ENCODE data around the gene PTDSS2.
"Not testable (repeated sequence)": the region's sequence is repeated elsewhere in the genome, so short reads cannot be mapped to it uniquely, and the experiment has no call there.

The PTDSS2 gene

DNA sequence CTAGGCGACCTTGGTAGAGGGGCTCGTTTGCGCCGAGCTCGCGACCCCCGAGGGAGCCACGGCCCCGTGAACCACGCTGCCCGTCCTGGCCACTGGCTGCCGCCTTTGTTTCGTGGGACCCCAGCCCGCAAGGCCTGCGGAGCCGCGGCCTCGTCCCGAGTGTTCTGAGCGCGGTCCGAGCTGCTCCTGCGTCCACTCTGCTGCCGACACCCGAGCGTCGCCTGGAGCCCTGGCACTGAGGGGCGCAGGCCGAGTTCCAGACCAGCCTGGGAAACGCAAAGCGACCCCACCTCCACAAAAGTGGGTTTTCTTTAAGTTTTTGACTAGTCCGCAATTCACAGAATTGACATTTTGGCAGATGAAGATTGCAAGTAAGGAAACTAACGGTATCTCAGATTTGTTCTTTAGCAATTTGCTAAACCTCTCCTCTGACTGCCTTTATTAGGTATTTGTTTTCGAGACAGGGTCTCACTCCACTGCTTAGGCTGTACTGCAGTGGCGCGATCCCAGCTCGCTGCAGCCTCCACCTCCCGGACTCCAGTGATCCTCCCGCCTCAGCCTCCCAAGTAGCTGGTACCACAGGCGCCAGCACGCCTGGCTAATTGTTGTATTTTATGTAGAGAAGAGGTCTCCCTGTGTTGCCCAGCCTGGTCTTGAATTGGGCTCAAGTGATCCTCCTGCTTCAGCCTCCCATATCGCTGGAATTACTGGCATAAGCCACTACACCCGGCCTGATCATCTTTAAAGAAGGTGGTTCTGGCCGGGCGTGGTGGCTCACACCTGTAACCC lies 57.8 kb downstream of the PTDSS2 start:
- no peak for DNase-seq (ENCODE audit: low read depth)

DNA sequence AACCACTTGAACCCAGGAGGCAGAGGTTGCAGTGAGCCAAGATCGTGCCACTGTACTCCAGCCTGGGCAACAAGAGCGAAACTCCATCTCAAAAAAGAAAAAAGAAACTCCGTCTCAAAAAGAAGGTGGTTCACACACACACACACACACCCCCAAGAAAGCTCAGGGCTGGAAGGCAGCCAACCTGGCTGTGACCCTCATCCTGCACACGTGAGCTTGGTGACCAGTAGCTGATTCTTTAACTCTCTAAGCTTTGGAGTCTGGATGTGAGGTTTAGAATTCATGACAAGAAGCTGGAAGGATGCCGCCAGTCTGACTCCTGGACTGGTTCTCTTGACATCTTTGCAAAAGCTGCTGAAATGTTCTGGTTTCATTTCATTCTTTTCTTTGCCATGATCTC lies 58.9 kb downstream of the PTDSS2 start:
- DNase-seq (ENCODE audit: low read depth), result no peak

DNA sequence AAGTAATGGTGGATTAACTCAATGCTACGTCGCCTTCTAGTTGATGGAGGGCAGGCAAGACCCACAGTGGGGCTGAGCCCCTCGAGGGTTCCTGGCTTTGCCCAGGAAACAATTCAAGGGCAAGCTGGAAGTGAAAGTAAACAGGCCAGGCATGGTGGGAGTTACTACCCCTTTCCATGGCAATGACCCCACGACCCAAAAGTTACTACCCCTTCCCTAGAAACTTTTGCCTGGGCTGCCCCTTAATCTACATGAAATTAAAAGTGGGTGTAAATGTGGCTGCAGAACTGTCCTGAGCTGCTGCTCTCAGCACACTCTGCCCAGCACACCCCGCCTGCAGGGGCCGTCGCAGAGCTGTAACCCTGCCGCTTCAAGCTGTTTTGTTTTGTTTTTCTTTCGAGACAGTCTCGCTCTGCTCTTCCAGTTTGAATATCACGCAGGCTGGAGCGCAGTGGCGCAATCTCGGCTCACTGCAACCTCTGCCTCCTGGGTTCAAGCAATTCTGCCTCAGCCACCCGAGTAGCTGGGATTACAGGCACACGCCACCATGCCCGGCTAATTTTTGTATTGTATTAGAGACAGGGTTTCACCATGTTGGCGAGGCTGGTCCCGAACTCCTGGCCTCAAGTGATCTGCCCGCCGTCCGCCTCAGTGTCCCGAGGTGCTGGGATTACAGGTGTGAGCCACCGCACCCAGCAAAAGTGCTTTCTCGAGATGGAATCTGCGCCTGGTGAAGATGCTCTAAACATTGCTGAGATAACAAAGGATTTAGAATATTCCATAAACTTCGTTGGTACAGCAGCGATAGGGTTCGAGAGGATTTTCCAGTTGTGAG lies 62.9 kb downstream of the PTDSS2 start:
- DNase-seq (ENCODE audit: low read depth), result no peak

DNA sequence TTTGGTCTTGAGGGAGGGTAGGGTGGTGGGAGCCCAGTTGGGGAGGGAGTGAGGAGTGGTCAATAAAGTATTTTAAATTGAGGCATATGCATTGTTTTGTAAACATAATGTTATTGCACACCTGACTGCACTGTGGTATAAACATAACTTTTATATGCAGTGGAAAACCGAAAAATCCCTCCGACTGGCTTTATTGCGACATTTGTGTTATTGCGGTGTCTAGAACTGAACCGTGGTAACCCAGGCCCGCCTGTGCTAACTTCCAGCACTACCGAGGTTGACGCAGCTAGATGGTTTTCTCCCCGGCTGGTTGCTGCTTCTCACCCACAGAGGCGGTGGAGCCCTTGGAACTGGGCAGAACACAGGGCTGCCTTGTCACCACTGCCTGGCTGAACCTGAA lies 64.5 kb downstream of the PTDSS2 start:
- no peak for DNase-seq (ENCODE audit: low read depth)

DNA sequence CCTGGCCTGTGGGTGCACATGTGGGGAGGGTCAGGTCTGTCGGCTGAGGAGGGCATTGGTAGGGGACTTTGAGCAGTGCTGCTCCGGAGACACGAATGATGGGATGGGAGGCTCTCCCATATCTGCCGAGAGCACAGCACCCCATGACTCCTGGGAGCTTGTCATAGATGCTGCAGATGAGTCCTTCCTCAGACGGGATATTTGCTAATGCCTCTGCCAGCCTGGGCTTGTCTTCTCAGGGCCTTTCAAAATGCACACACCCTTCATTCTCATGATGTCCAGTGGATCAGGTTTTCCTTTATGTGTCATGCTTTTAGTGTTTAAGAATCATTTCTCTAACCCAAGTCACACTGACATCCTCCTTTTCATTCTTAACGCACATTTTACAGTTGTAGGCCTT lies 65.1 kb downstream of the PTDSS2 start:
- no peak for DNase-seq (ENCODE audit: low read depth)

DNA sequence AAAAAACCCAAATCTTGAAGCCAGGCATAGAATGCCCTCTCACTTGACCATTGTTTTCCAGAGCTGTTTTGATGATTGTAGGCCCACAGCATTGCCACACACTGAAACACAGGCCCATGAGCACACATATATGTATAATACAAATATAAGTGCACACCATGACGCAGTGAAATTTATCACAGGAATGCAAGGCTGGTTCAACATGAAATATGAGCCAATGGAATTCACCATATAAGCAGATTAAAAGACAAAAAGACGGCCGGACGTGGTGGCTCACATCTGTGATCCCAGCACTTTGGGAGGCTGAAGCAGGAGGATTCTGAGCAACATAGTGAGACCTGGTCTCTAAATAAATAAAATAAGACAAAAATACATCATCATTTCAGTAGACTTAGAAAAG lies 66.3 kb downstream of the PTDSS2 start:
- no peak for DNase-seq (ENCODE audit: low read depth)

DNA sequence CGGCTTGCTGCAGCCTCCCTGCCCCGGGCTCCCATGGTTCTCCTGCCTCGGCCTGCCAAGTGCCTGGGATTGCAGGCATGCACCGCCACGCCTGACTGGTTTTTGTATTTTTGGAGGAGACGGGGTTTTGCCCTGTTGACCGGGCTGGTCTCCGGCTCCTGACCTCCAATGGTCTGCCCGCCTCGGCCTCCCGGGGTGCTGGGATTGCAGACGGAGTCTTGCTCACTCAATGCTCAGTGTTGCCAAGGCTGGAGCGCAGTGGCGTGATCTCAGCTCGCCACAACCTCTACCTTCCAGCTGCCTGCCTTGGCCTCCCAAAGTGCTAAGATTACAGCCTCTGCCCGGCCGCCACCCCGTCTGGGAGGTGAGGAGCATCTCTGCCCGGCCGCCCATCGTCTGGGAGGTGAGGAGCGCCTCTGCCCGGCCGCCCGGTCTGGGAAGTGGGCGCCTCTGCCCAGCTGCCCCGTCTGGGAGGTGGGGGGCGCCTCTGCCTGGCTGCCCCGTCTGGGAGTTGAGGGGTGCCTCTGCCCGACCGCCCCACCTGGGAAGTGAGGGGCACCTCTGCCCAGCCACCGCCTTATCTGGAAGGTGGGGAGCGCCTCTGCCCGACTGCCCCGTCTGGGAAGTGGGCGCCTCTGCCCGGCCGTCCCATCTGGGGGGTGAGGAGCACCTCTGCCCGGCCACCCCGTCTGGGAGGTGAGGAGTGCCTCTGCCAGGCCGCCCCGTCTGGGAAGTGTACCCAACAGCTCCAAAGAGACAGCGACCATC lies 67.0 kb downstream of the PTDSS2 start:
- DNase-seq (ENCODE audit: low read depth), result not testable (repeated sequence)

DNA sequence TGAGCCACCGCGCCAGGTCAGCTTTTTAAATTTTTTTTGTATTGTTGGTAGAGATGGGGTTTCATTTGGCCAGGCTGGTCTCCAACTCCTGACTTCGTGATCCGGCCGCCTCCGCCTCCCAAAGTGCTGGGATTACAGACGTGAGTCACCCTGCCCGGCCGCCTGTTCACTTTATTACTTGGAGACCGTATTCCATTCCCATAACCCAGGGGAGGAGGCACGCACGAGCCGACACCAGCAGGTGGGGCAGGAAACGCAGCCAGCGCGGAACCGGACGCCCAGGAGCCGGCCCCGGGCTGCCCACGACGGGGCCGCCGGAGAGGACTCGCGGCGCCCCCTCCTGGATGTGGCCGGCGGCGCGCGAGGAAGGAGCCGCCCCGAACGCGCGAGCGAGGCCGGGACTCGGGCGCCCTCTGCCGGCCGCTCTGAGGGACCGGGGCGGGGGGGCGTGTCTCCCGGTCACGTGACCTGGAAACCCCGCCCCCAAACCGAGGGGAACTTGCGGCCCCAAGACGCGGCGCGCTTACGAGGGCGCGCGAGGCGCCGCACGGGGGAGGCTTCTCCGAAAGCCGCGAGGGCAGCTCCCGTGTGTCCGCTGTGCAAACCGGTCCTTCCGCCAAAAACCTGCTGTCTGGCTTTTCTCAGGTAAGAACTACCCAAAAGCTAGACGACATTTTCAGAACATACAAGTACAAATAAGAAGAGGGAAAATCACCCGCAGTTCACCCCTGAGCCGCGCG lies 68.6 kb downstream of the PTDSS2 start:
- DNase-seq (ENCODE audit: low read depth), result peak; percentile 94

DNA sequence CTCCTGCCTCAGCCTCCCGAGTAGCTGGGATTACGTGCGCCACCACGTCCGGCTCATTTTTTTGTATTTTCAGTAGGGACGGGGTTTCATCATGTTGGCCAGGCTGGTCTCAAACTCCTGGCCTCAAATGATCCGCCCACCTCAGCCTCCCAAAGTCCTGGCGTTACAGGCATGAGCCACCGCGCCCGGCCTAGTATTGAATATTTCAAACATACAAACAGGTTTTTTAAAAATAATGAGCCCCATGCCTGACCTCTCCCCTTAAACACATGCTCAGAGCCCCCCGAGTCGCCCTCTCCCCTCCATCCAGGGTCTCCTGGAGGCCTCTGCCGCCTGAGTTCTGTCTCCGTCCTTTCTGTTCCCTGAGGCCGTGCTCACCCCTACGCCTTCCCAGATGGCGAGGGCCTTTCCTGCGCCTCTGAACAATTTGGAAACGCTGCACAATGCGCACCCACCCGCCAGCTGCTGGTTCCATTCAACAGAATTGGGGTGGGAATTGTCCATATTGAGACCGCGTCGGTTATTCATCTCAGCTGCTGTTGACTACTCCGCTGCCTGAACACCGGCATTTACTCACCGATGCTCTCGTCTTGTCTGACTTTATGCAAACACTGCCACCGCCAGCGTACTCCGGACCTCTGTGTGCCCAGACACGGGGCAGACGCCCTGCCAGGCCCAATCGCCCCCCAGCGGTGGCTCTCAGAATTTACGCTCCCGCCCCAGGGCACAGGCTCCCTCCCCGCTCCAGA lies 70.5 kb downstream of the PTDSS2 start:
- DNase-seq (ENCODE audit: low read depth), result no peak

DNA sequence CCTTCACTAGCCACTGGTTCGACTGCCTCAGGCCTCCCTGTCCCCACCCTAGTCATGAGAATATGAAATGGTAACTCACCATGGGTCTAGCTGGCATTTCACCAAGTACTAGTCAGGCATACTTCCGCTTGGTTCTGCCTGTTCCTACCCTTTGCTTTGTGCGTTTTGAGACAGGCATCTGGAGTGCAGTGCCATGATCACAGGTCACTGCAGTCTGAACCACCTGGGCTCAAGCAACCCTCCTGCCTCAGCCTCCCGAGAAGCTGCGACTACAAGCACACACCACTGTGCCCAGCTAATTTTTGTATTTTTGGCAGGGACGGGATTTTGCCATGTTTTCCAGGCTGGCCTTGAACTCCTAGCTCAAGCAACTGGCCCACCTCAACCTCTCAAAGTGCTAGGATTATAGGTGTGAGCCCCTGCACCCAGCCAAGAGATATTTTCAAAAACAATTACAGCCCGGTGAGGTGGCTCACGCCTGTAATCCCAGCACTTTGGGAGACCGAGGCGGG lies 71.2 kb downstream of the PTDSS2 start:
- no peak for DNase-seq (ENCODE audit: low read depth)

DNA sequence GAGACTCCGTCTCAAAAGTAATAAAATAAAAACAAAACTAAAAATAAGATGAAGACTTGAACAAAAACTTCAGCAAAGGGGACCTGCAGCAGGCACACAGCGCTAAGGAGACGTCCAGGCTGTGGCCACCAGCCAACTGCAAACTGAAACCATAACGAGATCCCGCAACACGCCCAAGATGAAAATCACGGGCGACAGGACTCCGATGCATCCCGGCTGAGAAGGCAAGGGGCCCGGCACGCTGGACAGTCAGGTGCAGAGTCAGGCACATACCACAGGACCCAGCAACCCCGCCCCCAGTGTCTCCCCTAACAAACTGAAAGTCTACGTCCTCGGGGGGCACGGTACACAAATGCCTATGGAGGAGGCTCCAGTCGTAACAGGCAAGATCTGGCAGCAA lies 76.1 kb downstream of the PTDSS2 start:
- DNase-seq (ENCODE audit: low read depth), result no peak

DNA sequence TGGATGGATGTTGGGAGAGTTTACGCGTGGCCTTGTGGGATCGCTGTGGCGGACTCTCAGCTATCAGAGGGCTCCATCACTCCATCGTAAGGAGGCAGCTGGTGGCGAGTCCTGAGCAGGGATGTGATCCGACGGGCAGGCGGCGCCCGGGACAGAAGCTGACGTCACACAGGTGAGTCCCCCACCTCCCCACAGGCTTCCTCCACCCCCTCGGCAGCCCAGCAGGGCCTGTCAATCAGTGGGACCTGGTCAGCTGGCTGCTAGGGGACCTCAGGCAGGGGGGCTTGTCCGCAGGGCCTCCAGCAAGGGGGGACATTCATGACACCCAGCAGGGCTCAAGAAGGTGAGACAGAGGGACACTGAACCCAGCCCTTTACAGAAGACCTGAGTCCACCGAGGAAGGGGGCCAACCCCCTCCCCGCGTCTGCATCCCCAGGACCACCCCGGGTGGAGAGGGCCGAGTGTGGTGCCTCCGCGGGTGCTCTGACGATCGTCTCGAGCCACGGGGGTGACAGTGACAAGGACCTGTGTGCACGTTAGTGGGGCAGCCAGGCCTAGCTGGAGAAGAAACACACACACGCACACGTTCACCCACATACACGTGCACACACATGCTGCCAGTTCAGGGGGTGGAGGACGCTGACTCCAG lies 78.2 kb downstream of the PTDSS2 start:
- no peak for DNase-seq (ENCODE audit: low read depth)

DNA sequence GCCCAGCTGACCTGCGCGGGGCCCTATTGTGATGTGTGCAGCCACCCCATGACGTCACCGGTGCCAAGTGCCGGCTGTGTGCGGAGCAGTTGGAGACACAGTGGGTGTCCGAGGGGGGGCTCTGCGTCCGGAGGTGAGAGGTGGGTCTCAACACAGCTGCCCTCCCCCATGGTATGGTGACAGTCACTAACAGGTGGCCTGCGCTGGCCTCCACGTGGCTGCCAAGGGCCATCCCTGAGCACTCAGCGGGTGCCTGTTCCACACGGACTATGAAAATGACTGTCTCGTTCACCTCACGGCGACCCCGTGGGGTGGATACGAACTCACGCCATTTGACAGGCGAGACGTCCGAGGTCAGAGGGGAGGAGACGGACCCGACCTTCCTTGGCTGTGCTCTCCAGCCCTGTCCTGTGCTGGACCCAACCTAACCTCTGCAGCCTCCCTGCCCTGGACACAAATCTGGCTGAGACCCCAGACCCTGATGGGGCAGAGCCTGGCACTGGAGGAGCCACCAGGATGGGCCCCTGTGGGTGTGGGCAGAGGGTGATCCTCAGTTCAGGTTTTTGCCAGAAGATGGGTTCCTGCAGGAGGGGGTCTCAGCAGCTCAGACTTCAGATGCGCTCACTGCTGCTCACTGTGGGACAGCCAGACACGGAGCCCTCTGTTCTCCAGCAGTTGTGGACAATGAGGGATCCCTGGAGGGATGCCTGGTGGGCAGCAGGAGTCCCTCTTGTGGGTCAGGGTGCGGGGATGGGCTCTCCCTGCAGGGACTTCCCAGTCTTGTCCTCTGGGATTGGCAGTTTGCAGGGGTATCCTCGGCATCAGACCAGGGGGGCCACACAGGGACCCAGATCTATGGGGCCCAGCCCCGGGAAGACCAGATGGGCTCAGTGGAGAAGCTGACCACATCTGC lies 79.0 kb downstream of the PTDSS2 start:
- DNase-seq (ENCODE audit: low read depth), result no peak

DNA sequence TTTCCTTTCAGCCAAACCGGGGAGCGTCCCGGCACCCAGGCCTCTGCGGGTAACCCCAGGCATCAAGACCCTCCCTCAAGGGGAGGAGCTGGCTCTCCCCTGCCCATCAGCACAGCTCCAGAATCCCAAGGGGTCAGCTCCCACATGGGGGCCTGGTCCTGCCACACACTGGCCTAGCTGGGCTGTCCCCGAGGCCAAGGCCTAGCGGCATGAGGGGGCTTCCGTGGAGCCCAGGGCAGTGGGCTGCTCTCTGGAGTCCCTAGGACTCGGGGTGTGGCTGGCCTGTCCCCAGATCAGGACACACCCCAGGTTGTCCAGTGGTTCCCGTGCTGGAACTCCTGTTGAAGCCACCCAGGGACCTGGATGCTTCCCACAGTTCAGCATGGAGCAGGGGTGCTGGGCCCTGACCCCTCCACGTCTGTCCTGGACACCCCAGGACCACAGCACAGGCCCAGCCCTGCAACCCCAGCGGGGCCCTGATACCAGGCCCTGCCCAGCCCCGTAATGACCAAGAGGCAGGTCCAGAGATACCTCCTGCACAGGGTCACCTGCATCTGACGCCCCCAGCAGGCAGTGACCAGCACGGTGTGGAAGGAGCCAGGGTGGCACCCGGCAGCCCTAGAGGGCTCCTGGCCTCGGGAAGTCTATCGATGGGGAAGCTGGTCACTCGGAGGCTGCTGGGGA lies 79.8 kb downstream of the PTDSS2 start:
- DNase-seq (ENCODE audit: low read depth), result no peak

DNA sequence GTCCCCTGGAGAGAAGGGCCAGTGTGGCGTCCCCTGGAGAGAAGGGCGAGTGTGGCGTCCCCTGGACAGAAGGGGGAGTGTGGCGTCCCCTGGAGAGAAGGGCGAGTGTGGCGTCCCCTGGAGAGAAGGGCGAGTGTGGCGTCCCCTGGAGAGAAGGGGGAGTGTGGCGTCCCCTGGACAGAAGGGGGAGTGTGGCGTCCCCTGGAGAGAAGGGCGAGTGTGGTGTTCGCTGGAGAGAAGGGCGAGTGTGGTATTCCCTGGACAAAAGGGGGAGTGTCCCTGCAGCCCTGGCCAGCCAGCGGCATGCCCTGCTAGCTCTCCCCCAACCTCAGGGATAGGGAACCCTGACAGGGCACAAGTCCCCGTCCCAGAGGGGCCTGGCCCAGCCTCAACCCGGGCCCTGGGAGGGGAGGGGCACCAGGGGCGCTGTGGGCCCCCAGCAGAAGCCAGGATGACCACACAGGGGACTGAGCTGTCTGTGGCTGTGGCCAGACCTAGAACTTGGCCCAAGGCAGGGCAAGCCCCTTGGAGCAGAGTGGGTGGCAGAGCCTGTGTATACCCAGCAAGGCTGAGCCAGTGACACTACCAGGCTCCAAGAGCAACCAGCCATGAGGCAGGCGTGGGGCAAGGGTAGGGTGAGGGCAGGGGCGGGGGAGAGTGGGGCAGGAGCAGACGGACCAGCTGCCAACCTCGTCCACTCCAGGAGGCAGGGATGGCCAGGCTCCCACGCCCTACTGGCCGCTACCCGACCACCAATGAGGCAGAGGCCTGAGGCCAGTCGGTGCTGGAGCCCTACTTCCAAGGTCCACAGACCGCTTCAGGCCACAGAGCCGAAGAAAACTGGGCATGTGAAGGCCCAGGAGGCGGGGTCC lies 81.1 kb downstream of the PTDSS2 start:
- DNase-seq (ENCODE audit: low read depth), result no peak

DNA sequence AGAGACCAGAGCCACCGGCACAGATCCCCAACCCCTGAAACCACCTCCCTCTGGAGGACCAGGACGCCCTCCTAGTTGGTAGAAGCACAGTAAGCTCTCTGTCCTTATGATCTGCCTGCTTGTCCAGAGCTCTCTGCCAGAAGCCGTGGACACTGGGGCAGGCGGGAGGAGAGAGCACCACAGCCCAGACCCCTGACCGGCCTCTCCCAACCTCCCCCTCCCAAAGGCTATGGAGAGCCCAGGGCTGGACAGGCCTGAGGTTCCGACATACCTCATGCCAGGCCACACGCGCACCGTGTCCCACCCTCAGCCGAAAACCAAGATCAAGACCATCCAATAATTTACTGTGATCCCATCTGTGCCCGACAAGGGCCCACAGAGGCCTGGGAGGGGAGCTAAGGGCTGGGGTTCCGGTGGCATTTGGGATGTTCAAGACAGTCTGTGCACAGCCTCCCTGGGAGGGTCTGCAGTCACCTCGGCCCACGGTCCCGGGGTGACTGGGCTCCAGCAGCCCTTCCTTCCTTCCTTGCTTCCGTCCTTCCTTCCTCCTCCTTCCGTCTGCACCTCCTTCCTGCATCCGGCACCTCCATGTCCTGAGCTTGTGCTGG lies 81.9 kb downstream of the PTDSS2 start:
- DNase-seq (ENCODE audit: low read depth), result no peak

DNA sequence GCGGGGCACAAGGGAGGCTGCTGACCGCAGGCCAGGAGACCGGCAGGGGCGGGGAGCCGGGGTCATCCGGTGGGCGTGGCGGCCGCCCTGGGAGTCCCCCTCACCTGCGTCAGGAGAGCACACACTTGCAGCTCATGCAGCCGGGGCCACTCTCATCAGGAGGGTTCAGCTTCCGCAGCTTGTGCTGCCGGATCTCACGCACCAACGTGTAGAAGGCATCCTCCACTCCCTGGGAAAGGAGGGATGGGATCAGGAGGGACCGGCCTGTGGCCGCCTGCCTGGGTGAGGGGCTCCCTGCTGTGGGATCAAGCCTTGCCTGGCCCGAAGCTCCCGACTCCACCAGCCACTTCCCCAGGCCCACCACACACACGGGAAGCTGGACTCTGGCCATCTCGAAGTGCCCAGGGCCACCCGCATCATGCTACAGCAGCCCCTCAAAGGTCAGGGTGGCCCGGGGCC lies 82.5 kb downstream of the PTDSS2 start:
- DNase-seq (ENCODE audit: low read depth), result no peak

Measured in fibroblast of gingiva (primary cell).